B cell (primary cell): ENCODE results near the gene RNF224. TPM values are rescaled to one million over a fixed set of nuclear protein-coding genes. Genes with fewer than 3 reads are reported as not detected.

Experiments used
- ATAC-seq: fragments of 200-7000 bp; cut with Tn5 transposase; one replicate; pipeline ENCODE4 v1.10.0; 2021; ENCODE audit warnings: low read depth, mild to moderate bottlenecking, moderate number of reproducible peaks, moderate library complexity
- CTCF ChIA-PET: fragments of 350-600 bp; sonication (Branson Sonifier 250); formaldehyde crosslinking; loops from one replicate; lab custom pipeline; 2021; ENCODE audit warnings: antibody characterized with exemption, inconsistent platforms; lab: Charles Lee
- POLR2A ChIA-PET: fragments of 350-600 bp; sonication (Branson Sonifier 250); formaldehyde crosslinking; loops from one replicate; lab custom pipeline; 2021; ENCODE audit warnings: antibody characterized with exemption; lab: Charles Lee
- DNase-seq: peaks from one replicate; pipeline ENCODE4 v3.0.0; 2013
- H2AFZ ChIP-seq: 2 replicates; pipeline ENCODE4 v1.6.1; 2012; ENCODE audit warnings: mild to moderate bottlenecking, low read depth, low read length; ENCODE audit not compliant: insufficient read depth, poor library complexity, severe bottlenecking
- H3K27ac ChIP-seq, 2 donors: 1 replicate in 1 of 2; 2 replicates in 1 of 2; pipeline ENCODE4 v1.5.1; 2012 to 2013; ENCODE audit warnings: low read length in 2 of 2, mild to moderate bottlenecking in 2 of 2, moderate library complexity in 1 of 2
- H3K27me3 ChIP-seq, 4 experiments: fragments of 200-600 bp in 1 of 4; sonication (generic) in 1 of 4; replicated peaks in 1 of 4; 1 replicate in 2 of 4; 2 replicates in 2 of 4; pipeline versions ENCODE4 v1.6.1 to v1.7.0; 2013 to 2016; ENCODE audit warnings: low read length in 3 of 4, mild to moderate bottlenecking in 2 of 4, mixed read lengths in 1 of 4, moderate library complexity in 1 of 4; ENCODE audit not compliant: insufficient read depth in 4 of 4, control insufficient read depth in 3 of 4; ENCODE audit errors: control extremely low read depth in 1 of 4
- H3K36me3 ChIP-seq, 2 experiments: replicated peaks in 1 of 2; 1 replicate in 1 of 2; 2 replicates in 1 of 2; pipeline versions ENCODE4 v1.6.1 to v1.7.1; 2013; ENCODE audit warnings: low read length in 1 of 2; ENCODE audit not compliant: insufficient read depth in 2 of 2, control insufficient read depth in 1 of 2; ENCODE audit errors: control extremely low read depth in 1 of 2, extremely low read depth in 1 of 2
- H3K4me1 ChIP-seq, 2 donors: fragments of 200-600 bp in 1 of 2; sonication (generic) in 1 of 2; 1 replicate in 1 of 2; 2 replicates in 1 of 2; pipeline versions ENCODE4 v1.5.1 to v1.6.1; 2013 to 2017; ENCODE audit warnings: low read length in 2 of 2; ENCODE audit not compliant: control insufficient read depth in 2 of 2, insufficient read depth in 2 of 2
- H3K4me2 ChIP-seq: replicated peaks from 2 replicates; pipeline ENCODE3; 2012; ENCODE audit warnings: mild to moderate bottlenecking, low read depth, low read length; ENCODE audit not compliant: poor library complexity, severe bottlenecking
- H3K4me3 ChIP-seq, 5 experiments: fragments of 200-600 bp in 1 of 5; sonication (generic) in 1 of 5; 1 replicate in 3 of 5; 2 replicates in 2 of 5; pipeline versions ENCODE4 v1.5.1 to v1.7.0; 2011 to 2016; ENCODE audit warnings: low read length in 4 of 5, mild to moderate bottlenecking in 4 of 5, low read depth in 2 of 5, control low read depth in 1 of 5, moderate library complexity in 1 of 5; ENCODE audit not compliant: insufficient read depth in 1 of 5; ENCODE audit errors: control extremely low read depth in 1 of 5, extremely low read depth in 1 of 5
- H3K79me2 ChIP-seq: fragments of 200-600 bp; sonication (generic); one replicate; pipeline ENCODE4 v1.6.0; 2016; ENCODE audit warnings: low read length; ENCODE audit not compliant: control insufficient read depth, insufficient read depth
- H3K9ac ChIP-seq: fragments of 200-600 bp; sonication (generic); 2 replicates; pipeline ENCODE4 v1.6.1; 2017; ENCODE audit warnings: mild to moderate bottlenecking, low read length, moderate library complexity
- H3K9me3 ChIP-seq, 3 donors: one replicate each; pipeline versions ENCODE4 v1.6.1 to v1.7.1; 2013; ENCODE audit warnings: low read length in 2 of 3; ENCODE audit not compliant: control insufficient read depth in 2 of 3, insufficient read depth in 1 of 3; ENCODE audit errors: control extremely low read depth in 1 of 3
- H4K20me1 ChIP-seq: 2 replicates; pipeline ENCODE4 v1.6.0; 2012; ENCODE audit warnings: mild to moderate bottlenecking, low read length; ENCODE audit not compliant: insufficient read depth, control insufficient read depth, poor library complexity, severe bottlenecking
- H3K27ac Mint-ChIP-seq: one replicate; pipeline ENCODE4 v1.8.0; 2021; ENCODE audit warnings: mixed read lengths
- H3K27me3 Mint-ChIP-seq: one replicate; pipeline ENCODE4 v1.8.0; 2021; ENCODE audit warnings: mixed read lengths
- H3K4me1 Mint-ChIP-seq: one replicate; pipeline ENCODE4 v1.8.0; 2021; ENCODE audit warnings: mixed read lengths
- H3K4me3 Mint-ChIP-seq: one replicate; pipeline ENCODE4 v1.8.0; 2021; ENCODE audit warnings: mixed read lengths
- H3K9me3 Mint-ChIP-seq: one replicate; pipeline ENCODE4 v1.8.0; 2022; ENCODE audit warnings: mixed read lengths; ENCODE audit not compliant: insufficient read depth
- EZH2 ChIP-seq: IDR thresholded peaks from 2 replicates; pipeline ENCODE4 v1.6.1; 2012; ENCODE audit warnings: borderline replicate concordance, low read depth, mild to moderate bottlenecking, moderate library complexity, low read length; ENCODE audit not compliant: insufficient read depth, poor library complexity, severe bottlenecking
- WGBS: methylation state at CpG from one replicate; pipeline ENCODE4 v1.1.5; 2013; ENCODE audit warnings: missing lambda C conversion rate; ENCODE audit not compliant: insufficient coverage; 5-methylcytosine and 5-hydroxymethylcytosine counted together
- intact Hi-C: fragments of 100-400 bp; cut with micrococcal nuclease; formaldehyde crosslinking; loops from one replicate; pipeline ENCODE4 v1.10.0; 2022
- polyA plus RNA-seq: library from polyadenylated mRNA; depleted of rRNA; stranded (reverse); fragments of >200 nt; gene quantifications from 2 replicates; pipeline ENCODE4 v1.2.3, GENCODE V29; 2012
- total RNA-seq, 2 donors: library from RNA; stranded (reverse); fragments of 120-200 nt in 1 of 2; gene quantifications; 1 replicate in 1 of 2; 2 replicates in 1 of 2; pipeline versions ENCODE4 v1.2.3 to v1.2.4, GENCODE V29; 2013 to 2022
- TF ChIP-seq, protein P1 (sequence below): fragments of 200-600 bp; IDR thresholded peaks from one replicate; pipeline ENCODE4 v1.8.0; 2022; ENCODE audit warnings: antibody characterized with exemption, mild to moderate bottlenecking

The RNF224 gene
- total and polyA plus RNA-seq, 2 donors (not counting 1 experiment from before 2014, with no cell fraction given): not detected

DNA sequence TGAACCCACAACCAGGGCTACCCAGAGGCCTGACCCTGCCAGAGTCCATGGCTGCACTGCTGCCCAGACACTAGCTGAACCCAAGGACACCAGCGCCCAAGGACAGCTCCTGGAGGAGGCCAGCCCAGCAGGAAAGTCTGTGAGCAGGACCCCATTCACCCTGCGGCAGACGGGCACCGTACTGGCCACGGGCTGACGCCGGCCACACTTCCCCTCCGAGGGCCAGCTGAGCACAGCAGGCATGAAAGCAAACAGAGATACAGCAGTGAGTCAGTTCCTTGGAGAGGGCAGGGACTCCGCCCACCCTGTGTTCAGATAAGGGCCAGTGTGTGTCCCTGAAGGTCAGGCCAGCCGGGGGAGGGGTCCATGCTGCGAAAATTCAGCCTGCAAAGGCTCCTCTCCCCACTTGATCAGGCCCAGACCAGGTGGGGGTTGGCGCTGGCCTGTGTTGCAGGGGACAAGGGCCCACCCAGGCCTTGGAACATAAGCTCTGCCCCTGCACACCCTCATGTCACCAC, 8.5 kb upstream of the RNF224 start:
- no peak overlapping the region for H3K4me2 ChIP-seq
- no peak overlapping the region for H3K4me3 ChIP-seq
- H3K4me1 ChIP-seq: peaks cover 6 to 14% of the 10 kb centered on the region in 2 donors
- intact Hi-C loops: no loop called here
- no peak overlapping the region for H3K27ac ChIP-seq
- no peaks in the 10 kb centered on the region for H3K9me3 Mint-ChIP-seq
- peaks cover 10% of the 10 kb centered on the region for H3K4me1 Mint-ChIP-seq
- no peak overlapping the region for H3K9ac ChIP-seq
- H3K27me3 Mint-ChIP-seq: no peaks in the 10 kb centered on the region
- no peak overlapping the region for H3K4me3 Mint-ChIP-seq
- no peak overlapping the region for H2AFZ ChIP-seq
- TF ChIP-seq EZH2: no peak
- ATAC-seq: no peak
- H3K27me3 ChIP-seq: no peaks in the 10 kb centered on the region
- H3K79me2 ChIP-seq: no peaks in the 10 kb centered on the region
- no peaks in the 10 kb centered on the region for H3K9me3 ChIP-seq
- DNase-seq: no peak
- no peaks in the 10 kb centered on the region for H3K36me3 ChIP-seq
- H3K27ac Mint-ChIP-seq: no peak overlapping the region
- CTCF ChIA-PET: interaction anchor here (0.7 to 0.9 kb wide), 3 partner anchors 10 to 225 kb away, joined by 3 to 7 read pairs (median 3); no protein-coding TSS in a partner anchor
- H4K20me1 ChIP-seq: no peaks in the 10 kb centered on the region
- 93% methylated on average over 12 of the region's 12 CpGs for WGBS
- POLR2A ChIA-PET: interaction anchor here (0.7 kb wide), 1 partner anchor 241 kb away, joined by 6 read pairs; the partner anchor contains the start of gene NSMF

DNA sequence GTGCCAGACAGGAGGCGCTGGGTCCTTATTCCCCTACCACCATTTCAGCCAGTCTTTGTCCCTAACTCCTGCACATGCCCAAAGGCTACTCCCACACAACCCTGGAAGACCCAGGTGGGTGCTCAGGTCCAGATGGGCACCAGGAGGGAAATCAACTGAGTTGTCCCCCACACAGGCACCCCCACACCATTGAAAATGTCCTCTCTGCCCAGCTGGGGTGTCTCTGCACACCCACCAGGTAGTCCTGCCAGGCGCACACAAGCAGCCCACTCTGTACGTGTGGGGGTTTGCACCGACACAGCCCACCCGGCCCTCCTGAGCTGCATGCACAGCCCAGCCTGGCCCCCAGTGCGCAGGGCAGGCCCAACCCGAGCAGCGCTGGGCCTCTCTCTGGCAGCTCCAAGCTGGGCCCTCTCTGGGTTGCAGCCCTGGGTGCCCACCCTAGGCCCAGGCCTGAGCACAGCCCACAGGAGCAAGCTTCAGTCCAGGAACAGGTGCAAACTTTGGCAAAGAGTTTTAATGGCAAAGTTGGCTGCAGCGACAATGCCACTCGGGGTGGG, 7.5 kb upstream of the RNF224 start:
- ChIA-PET POLR2A (interaction anchor here (0.7 to 1.1 kb wide), 3 partner anchors 19 to 539 kb away, joined by 3 to 10 read pairs (median 5); partner anchors contain the start of gene TPRN), CTCF (interaction anchor here (0.9 kb wide), 1 partner anchor 11 kb away, joined by 3 read pairs; no protein-coding TSS in a partner anchor)
- DNase-seq: no peak
- H3K27me3 ChIP-seq: no peaks in the 10 kb centered on the region
- H3K79me2 ChIP-seq: no peaks in the 10 kb centered on the region
- H2AFZ ChIP-seq: no peak overlapping the region
- H3K9ac ChIP-seq: no peak overlapping the region
- no peak overlapping the region for H3K4me3 ChIP-seq
- no peaks in the 10 kb centered on the region for H3K36me3 ChIP-seq
- WGBS: 96% methylated on average over 10 of the region's 10 CpGs
- no peak overlapping the region for H3K4me3 Mint-ChIP-seq
- H4K20me1 ChIP-seq: no peaks in the 10 kb centered on the region
- H3K4me1 Mint-ChIP-seq: peaks cover 12% of the 10 kb centered on the region
- ATAC-seq: no peak
- peaks cover 9 to 20% of the 10 kb centered on the region in 2 donors for H3K4me1 ChIP-seq
- TF ChIP-seq, protein P1, sequence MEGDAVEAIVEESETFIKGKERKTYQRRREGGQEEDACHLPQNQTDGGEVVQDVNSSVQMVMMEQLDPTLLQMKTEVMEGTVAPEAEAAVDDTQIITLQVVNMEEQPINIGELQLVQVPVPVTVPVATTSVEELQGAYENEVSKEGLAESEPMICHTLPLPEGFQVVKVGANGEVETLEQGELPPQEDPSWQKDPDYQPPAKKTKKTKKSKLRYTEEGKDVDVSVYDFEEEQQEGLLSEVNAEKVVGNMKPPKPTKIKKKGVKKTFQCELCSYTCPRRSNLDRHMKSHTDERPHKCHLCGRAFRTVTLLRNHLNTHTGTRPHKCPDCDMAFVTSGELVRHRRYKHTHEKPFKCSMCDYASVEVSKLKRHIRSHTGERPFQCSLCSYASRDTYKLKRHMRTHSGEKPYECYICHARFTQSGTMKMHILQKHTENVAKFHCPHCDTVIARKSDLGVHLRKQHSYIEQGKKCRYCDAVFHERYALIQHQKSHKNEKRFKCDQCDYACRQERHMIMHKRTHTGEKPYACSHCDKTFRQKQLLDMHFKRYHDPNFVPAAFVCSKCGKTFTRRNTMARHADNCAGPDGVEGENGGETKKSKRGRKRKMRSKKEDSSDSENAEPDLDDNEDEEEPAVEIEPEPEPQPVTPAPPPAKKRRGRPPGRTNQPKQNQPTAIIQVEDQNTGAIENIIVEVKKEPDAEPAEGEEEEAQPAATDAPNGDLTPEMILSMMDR: no peak
- TF ChIP-seq EZH2: no peak
- no peaks in the 10 kb centered on the region for H3K9me3 Mint-ChIP-seq
- no peak overlapping the region for H3K27ac Mint-ChIP-seq
- H3K27ac ChIP-seq: no peak overlapping the region
- no peaks in the 10 kb centered on the region for H3K9me3 ChIP-seq
- no peaks in the 10 kb centered on the region for H3K27me3 Mint-ChIP-seq
- no peak overlapping the region for H3K4me2 ChIP-seq
- intact Hi-C loops: loop anchor here (5.0 kb wide), 1 partner anchor 387 kb away; the partner anchor contains the start of gene ARRDC1
